Measurements from ENCODE around the gene ELOB. TPM values are rescaled to one million over a fixed set of nuclear protein-coding genes. Genes with fewer than 3 reads are reported as not detected.

Gene ELOB
- 154 TPM for polyA plus RNA-seq (2013, experiment 1 of 2)
- polyA plus RNA-seq (2013, experiment 2 of 2), result 152 TPM

DNA sequence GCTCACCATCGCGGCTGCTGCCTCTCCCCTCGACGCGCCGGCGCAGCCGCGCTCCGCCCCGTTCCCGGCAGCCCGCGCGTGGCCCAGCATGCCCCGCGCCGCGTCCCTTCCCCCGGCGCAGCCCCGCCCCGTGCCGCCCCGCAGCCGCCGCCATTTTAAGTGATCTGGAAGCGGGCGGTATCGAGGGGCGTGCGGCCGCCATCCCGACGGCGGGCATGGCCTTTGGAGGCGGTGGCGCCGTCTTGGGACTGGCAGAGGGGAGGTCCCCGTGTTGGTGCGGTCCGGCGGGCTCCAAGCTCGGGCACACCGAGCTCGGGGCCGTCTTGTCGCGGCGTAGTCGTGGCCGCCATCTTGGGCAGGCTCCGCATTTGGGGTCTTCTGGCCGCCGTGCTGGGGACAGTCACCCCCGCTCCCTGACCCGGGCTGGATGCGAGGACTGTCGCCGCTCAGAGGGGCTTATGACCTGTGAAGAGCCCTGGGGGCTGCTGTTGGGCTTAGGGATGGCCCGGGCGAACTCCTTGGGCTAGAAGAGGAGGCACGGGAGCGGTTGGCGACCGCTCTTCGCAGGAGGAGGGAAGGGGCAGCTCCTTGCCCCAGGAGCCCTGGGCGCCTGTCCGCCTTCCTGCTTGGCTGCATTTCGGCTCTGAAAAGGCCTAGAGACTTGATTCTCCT lies at the start of gene ELOB:
Gene ELOB (minus strand): TSS at position 50 of the 672 bp plus-strand sequence. CDS start 41 bp downstream, at position 9.
- Histone ChIP-seq H3K4me3 (ENCODE audit: insufficient read depth in 1 of 2, low read depth in 1 of 2, low read length in 2 of 2) (peak within 1 kb of the TSS; percentile 90 to 97), H3K4me1 (ENCODE audit: control insufficient read depth, insufficient read depth, low read depth, low read length) (peaks cover 28% of the 10 kb centered on the region), H3K18ac (ENCODE audit: low read depth in 1 of 2, low read length in 2 of 2) (peak within 1 kb of the TSS; percentile 99), H3K27ac (ENCODE audit: low read length, poor library complexity, severe bottlenecking) (peak within 1 kb of the TSS; percentile 88), H3K79me1 (replicated peaks; ENCODE audit: low read length, poor library complexity, severe bottlenecking) (peaks cover 16% of the 10 kb centered on the region), H2BK5ac (ENCODE audit: low read depth, low read length, poor library complexity, severe bottlenecking) (peak within 1 kb of the TSS; percentile 96), H3K4me2 (ENCODE audit: low read length, poor library complexity, severe bottlenecking) (peak within 1 kb of the TSS; percentile 89), H4K8ac (ENCODE audit: low read length) (peak within 1 kb of the TSS; percentile 91), H3K4ac (ENCODE audit: low read depth in 1 of 2, low read length in 2 of 2) (peak within 1 kb of the TSS; percentile 84 to 100), H3K9me3 (ENCODE audit: control insufficient read depth, low read length) (no peaks in the 10 kb centered on the region), H4K91ac (ENCODE audit: low read length) (peak within 1 kb of the TSS; percentile 99), H2AK5ac (ENCODE audit: low read length, severe bottlenecking) (peak within 1 kb of the TSS; percentile 68), H3K23ac (ENCODE audit: low read length in 2 of 2) (peak within 1 kb of the TSS in 1 of 2 experiments; percentile 98), H2BK120ac (ENCODE audit: low read depth, low read length) (peak within 1 kb of the TSS; percentile 59), H2BK15ac (ENCODE audit: low read depth, poor library complexity, severe bottlenecking) (peak within 1 kb of the TSS; percentile 63), H3K36me3 (ENCODE audit: control insufficient read depth in 1 of 2, insufficient read depth in 2 of 2, low read depth in 1 of 2, low read length in 2 of 2) (peaks cover 29% of the 10 kb centered on the region in 2 experiments), H2BK12ac (ENCODE audit: low read length in 2 of 2) (peak within 1 kb of the TSS; percentile 31 to 66), H3K14ac (ENCODE audit: low read length in 2 of 2) (peak within 1 kb of the TSS; percentile 65 to 97), H3K27me3 (ENCODE audit: control insufficient read depth in 1 of 2, insufficient read depth in 1 of 2, low read length in 2 of 2) (peaks cover 0 to 2% of the 10 kb centered on the region in 2 experiments), H2AFZ (ENCODE audit: low read depth, low read length) (peak within 1 kb of the TSS; percentile 92), H3K9ac (ENCODE audit: low read length) (peak within 1 kb of the TSS; percentile 100)
- DNase-seq, result peak; percentile 81
- 0% methylated on average over 56 of the region's 70 CpGs for WGBS

GRCh38 chr16:2825906-2826305 lies 48.8 kb upstream of the ELOB start:
- Histone ChIP-seq H3K4me2 (ENCODE audit: low read length, poor library complexity, severe bottlenecking) (no peak overlapping the region), H3K4me3 (ENCODE audit: insufficient read depth in 1 of 2, low read depth in 1 of 2, low read length in 2 of 2) (no peak overlapping the region), H3K27ac (ENCODE audit: low read length, poor library complexity, severe bottlenecking) (no peak overlapping the region), H2AFZ (ENCODE audit: low read depth, low read length) (no peak overlapping the region), H3K14ac (ENCODE audit: low read length in 2 of 2) (no peak overlapping the region), H2BK5ac (ENCODE audit: low read depth, low read length, poor library complexity, severe bottlenecking) (no peak overlapping the region), H3K9ac (ENCODE audit: low read length) (no peak overlapping the region), H3K23ac (ENCODE audit: low read length in 2 of 2) (no peak overlapping the region), H3K79me1 (replicated peaks; ENCODE audit: low read length, poor library complexity, severe bottlenecking) (no peaks in the 10 kb centered on the region), H2AK5ac (ENCODE audit: low read length, severe bottlenecking) (no peak overlapping the region), H4K91ac (ENCODE audit: low read length) (no peak overlapping the region), H3K4ac (ENCODE audit: low read depth in 1 of 2, low read length in 2 of 2) (no peak overlapping the region), H3K18ac (ENCODE audit: low read depth in 1 of 2, low read length in 2 of 2) (no peak overlapping the region), H3K9me3 (ENCODE audit: control insufficient read depth, low read length) (no peaks in the 10 kb centered on the region), H3K36me3 (ENCODE audit: control insufficient read depth in 1 of 2, insufficient read depth in 2 of 2, low read depth in 1 of 2, low read length in 2 of 2) (no peaks in the 10 kb centered on the region), H2BK120ac (ENCODE audit: low read depth, low read length) (no peak overlapping the region), H2BK12ac (ENCODE audit: low read length in 2 of 2) (no peak overlapping the region), H3K27me3 (ENCODE audit: control insufficient read depth in 1 of 2, insufficient read depth in 1 of 2, low read length in 2 of 2) (peaks cover 13 to 87% of the 10 kb centered on the region in 2 experiments), H2BK15ac (ENCODE audit: low read depth, poor library complexity, severe bottlenecking) (no peak overlapping the region), H3K4me1 (ENCODE audit: control insufficient read depth, insufficient read depth, low read depth, low read length) (no peaks in the 10 kb centered on the region), H4K8ac (ENCODE audit: low read length) (no peak overlapping the region)
- no peak for DNase-seq
- WGBS, result 92% methylated on average over 10 of the region's 11 CpGs

- WGBS, result 89% methylated on average over 25 of the region's 26 CpGs
- Histone ChIP-seq H2AK5ac (ENCODE audit: low read length, severe bottlenecking) (no peak overlapping the region), H3K36me3 (ENCODE audit: control insufficient read depth in 1 of 2, insufficient read depth in 2 of 2, low read depth in 1 of 2, low read length in 2 of 2) (no peaks in the 10 kb centered on the region), H2BK5ac (ENCODE audit: low read depth, low read length, poor library complexity, severe bottlenecking) (no peak overlapping the region), H3K27me3 (ENCODE audit: control insufficient read depth in 1 of 2, insufficient read depth in 1 of 2, low read length in 2 of 2) (peaks cover 15 to 87% of the 10 kb centered on the region in 2 experiments), H3K14ac (ENCODE audit: low read length in 2 of 2) (no peak overlapping the region), H3K23ac (ENCODE audit: low read length in 2 of 2) (no peak overlapping the region), H4K8ac (ENCODE audit: low read length) (no peak overlapping the region), H3K4me2 (ENCODE audit: low read length, poor library complexity, severe bottlenecking) (no peak overlapping the region), H3K4me1 (ENCODE audit: control insufficient read depth, insufficient read depth, low read depth, low read length) (no peaks in the 10 kb centered on the region), H3K27ac (ENCODE audit: low read length, poor library complexity, severe bottlenecking) (no peak overlapping the region), H3K4ac (ENCODE audit: low read depth in 1 of 2, low read length in 2 of 2) (no peak overlapping the region), H3K9ac (ENCODE audit: low read length) (no peak overlapping the region), H2BK12ac (ENCODE audit: low read length in 2 of 2) (no peak overlapping the region), H3K9me3 (ENCODE audit: control insufficient read depth, low read length) (no peaks in the 10 kb centered on the region), H3K4me3 (ENCODE audit: insufficient read depth in 1 of 2, low read depth in 1 of 2, low read length in 2 of 2) (no peak overlapping the region), H3K79me1 (replicated peaks; ENCODE audit: low read length, poor library complexity, severe bottlenecking) (no peaks in the 10 kb centered on the region), H3K18ac (ENCODE audit: low read depth in 1 of 2, low read length in 2 of 2) (no peak overlapping the region), H4K91ac (ENCODE audit: low read length) (no peak overlapping the region), H2BK120ac (ENCODE audit: low read depth, low read length) (no peak overlapping the region), H2AFZ (ENCODE audit: low read depth, low read length) (no peak overlapping the region), H2BK15ac (ENCODE audit: low read depth, poor library complexity, severe bottlenecking) (no peak overlapping the region)
- no peak for DNase-seq
Measured at GRCh38 chr16:2825049-2825742, 48.1 kb upstream of the ELOB start.

- Histone ChIP-seq H3K27me3 (ENCODE audit: control insufficient read depth in 1 of 2, insufficient read depth in 1 of 2, low read length in 2 of 2) (peaks cover 21 to 87% of the 10 kb centered on the region in 2 experiments), H4K91ac (ENCODE audit: low read length) (no peak overlapping the region), H3K4me3 (ENCODE audit: insufficient read depth in 1 of 2, low read depth in 1 of 2, low read length in 2 of 2) (no peak overlapping the region), H3K79me1 (replicated peaks; ENCODE audit: low read length, poor library complexity, severe bottlenecking) (no peaks in the 10 kb centered on the region), H3K27ac (ENCODE audit: low read length, poor library complexity, severe bottlenecking) (no peak overlapping the region), H3K18ac (ENCODE audit: low read depth in 1 of 2, low read length in 2 of 2) (no peak overlapping the region), H3K4me2 (ENCODE audit: low read length, poor library complexity, severe bottlenecking) (no peak overlapping the region), H3K23ac (ENCODE audit: low read length in 2 of 2) (no peak overlapping the region), H3K4me1 (ENCODE audit: control insufficient read depth, insufficient read depth, low read depth, low read length) (no peaks in the 10 kb centered on the region), H2BK5ac (ENCODE audit: low read depth, low read length, poor library complexity, severe bottlenecking) (no peak overlapping the region), H2AFZ (ENCODE audit: low read depth, low read length) (no peak overlapping the region), H4K8ac (ENCODE audit: low read length) (no peak overlapping the region), H3K14ac (ENCODE audit: low read length in 2 of 2) (no peak overlapping the region), H3K9me3 (ENCODE audit: control insufficient read depth, low read length) (no peaks in the 10 kb centered on the region), H2BK12ac (ENCODE audit: low read length in 2 of 2) (no peak overlapping the region), H3K36me3 (ENCODE audit: control insufficient read depth in 1 of 2, insufficient read depth in 2 of 2, low read depth in 1 of 2, low read length in 2 of 2) (no peaks in the 10 kb centered on the region), H2BK120ac (ENCODE audit: low read depth, low read length) (no peak overlapping the region), H3K4ac (ENCODE audit: low read depth in 1 of 2, low read length in 2 of 2) (no peak overlapping the region), H2AK5ac (ENCODE audit: low read length, severe bottlenecking) (no peak overlapping the region), H2BK15ac (ENCODE audit: low read depth, poor library complexity, severe bottlenecking) (no peak overlapping the region), H3K9ac (ENCODE audit: low read length) (no peak overlapping the region)
- DNase-seq, result no peak
- WGBS, result 80% methylated on average over 10 of the region's 10 CpGs
Measured at GRCh38 chr16:2824626-2825025, 47.5 kb upstream of the ELOB start.
